Astrocyte (in vitro differentiated cells and primary cell): ENCODE results near the gene MDFIC.

Experiments
- EZH2 ChIP-seq: IDR thresholded peaks from 2 replicates; pipeline ENCODE4 v1.6.1; 2012; ENCODE audit warnings: mild to moderate bottlenecking, low read length, inconsistent platforms; ENCODE audit not compliant: insufficient read depth
- TF ChIP-seq, protein P1 (sequence below): IDR thresholded peaks from 2 replicates; pipeline ENCODE4 v1.5.1; 2011; ENCODE audit warnings: low read depth, mild to moderate bottlenecking, inconsistent platforms, low read length, moderate library complexity; ENCODE audit not compliant: insufficient read depth

DNA sequence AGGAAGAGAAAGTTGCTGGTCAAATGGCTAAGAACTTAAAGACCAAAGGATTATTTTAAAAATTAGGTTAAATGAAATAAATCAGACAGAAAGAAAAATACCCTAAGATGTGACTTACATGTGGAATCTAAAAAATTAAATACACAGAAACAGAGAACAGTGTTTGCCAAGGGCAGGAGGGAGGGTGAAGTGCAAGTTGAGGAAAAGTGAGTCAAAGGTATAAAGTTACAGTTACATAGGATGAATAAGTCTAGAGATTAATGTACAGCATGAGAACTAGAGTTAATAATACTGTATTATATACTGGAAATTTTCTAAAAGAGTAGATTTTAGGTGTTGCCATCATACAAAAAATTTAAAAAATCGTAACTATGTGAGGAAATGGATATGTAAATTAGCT lies 146.3 kb downstream of the MDFIC start:
- TF ChIP-seq, protein P1, sequence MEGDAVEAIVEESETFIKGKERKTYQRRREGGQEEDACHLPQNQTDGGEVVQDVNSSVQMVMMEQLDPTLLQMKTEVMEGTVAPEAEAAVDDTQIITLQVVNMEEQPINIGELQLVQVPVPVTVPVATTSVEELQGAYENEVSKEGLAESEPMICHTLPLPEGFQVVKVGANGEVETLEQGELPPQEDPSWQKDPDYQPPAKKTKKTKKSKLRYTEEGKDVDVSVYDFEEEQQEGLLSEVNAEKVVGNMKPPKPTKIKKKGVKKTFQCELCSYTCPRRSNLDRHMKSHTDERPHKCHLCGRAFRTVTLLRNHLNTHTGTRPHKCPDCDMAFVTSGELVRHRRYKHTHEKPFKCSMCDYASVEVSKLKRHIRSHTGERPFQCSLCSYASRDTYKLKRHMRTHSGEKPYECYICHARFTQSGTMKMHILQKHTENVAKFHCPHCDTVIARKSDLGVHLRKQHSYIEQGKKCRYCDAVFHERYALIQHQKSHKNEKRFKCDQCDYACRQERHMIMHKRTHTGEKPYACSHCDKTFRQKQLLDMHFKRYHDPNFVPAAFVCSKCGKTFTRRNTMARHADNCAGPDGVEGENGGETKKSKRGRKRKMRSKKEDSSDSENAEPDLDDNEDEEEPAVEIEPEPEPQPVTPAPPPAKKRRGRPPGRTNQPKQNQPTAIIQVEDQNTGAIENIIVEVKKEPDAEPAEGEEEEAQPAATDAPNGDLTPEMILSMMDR: no peak
- no peak for TF ChIP-seq EZH2
